Body of pancreas (tissue), 4 donors: ENCODE data around the gene HCLS1. TPM values are rescaled to one million over a fixed set of nuclear protein-coding genes. Genes with fewer than 3 reads are reported as not detected.

Experiments
- ATAC-seq: fragments of 150-250 bp; one replicate; pipeline ENCODE4 v1.9.1; 2016
- DNase-seq, 4 donors: peaks; one replicate each; pipeline ENCODE4 v3.0.0-alpha.2; 2019
- H3K27ac ChIP-seq, 4 donors: fragments of 200-600 bp; sonication (generic); 1 replicate in 3 of 4; 2 replicates in 1 of 4; pipeline versions ENCODE4 v1.5.1 to v1.6.1; 2016 to 2019; ENCODE audit warnings: mild to moderate bottlenecking in 1 of 4, mixed read lengths in 1 of 4, moderate library complexity in 1 of 4
- H3K27me3 ChIP-seq, 2 donors: fragments of 200-600 bp; sonication (generic); one replicate each; pipeline ENCODE4 v1.6.0; 2016; ENCODE audit warnings: mild to moderate bottlenecking in 1 of 2
- H3K36me3 ChIP-seq, 2 donors: fragments of 200-600 bp; sonication (generic); replicated peaks in 1 of 2; 2 replicates each; pipeline ENCODE4 v1.5.1; 2016; ENCODE audit warnings: low read depth in 2 of 2; ENCODE audit not compliant: insufficient read depth in 1 of 2
- H3K4me1 ChIP-seq: fragments of 200-600 bp; sonication (generic); one replicate; pipeline ENCODE4 v1.6.0; 2016
- H3K4me3 ChIP-seq, 2 donors: fragments of 200-600 bp; sonication (generic); 1 replicate in 1 of 2; 2 replicates in 1 of 2; pipeline ENCODE4 v1.5.1; 2016 to 2019
- H3K9me3 ChIP-seq, 3 donors: fragments of 200-600 bp; sonication (generic); 1 replicate in 2 of 3; 2 replicates in 1 of 3; pipeline ENCODE4 v1.5.1; 2016
- CTCF ChIP-seq, 7 experiments: fragments of 450-650 bp in 4 of 7; fragments of 200-600 bp in 3 of 7; sonication (generic) in 3 of 7; IDR thresholded peaks; one replicate each; pipeline ENCODE4 v1.5.1; 2016 to 2019; ENCODE audit warnings: antibody characterized with exemption in 7 of 7
- POLR2A ChIP-seq, 3 donors: fragments of 450-650 bp; IDR thresholded peaks; one replicate each; pipeline ENCODE4 v1.6.1; 2016; ENCODE audit warnings: antibody characterized with exemption in 3 of 3, mild to moderate bottlenecking in 2 of 3
- WGBS, 2 donors: methylation state at CpG; one replicate each; pipeline ENCODE4 v1.1.5; 2017; 5-methylcytosine and 5-hydroxymethylcytosine counted together
- intact Hi-C: fragments of 100-400 bp; cut with DNase I; formaldehyde crosslinking; loops from one replicate; pipeline ENCODE4 v1.15.1; 2023
- total RNA-seq, 2 donors: library from RNA; depleted of rRNA; stranded (reverse); fragments of >200 nt; gene quantifications; one replicate each; pipeline ENCODE4 v1.1.0, GENCODE V29; 2016

HCLS1 gene
- total RNA-seq, 2 donors from 2014 or later: 12.2 to 17.1 TPM

- H3K9me3 ChIP-seq: no peaks in the 10 kb centered on the region
- intact Hi-C loops: no loop called here
- no peaks in the 10 kb centered on the region for H3K36me3 ChIP-seq
- H3K27me3 ChIP-seq: no peaks in the 10 kb centered on the region
- DNase-seq (no peak), ATAC-seq (no peak)
- 87 to 89% methylated on average over 2 of the region's 2 CpGs for WGBS, 2 donors
- TF ChIP-seq CTCF (IDR thresholded peaks at IDR 0.05) (no peak), POLR2A (IDR thresholded peaks at IDR 0.05) (no peak)
- H3K4me3 ChIP-seq: no peak overlapping the region
- H3K27ac ChIP-seq: no peak overlapping the region
- no peaks in the 10 kb centered on the region for H3K4me1 ChIP-seq
Measured at GRCh38 chr3:121641127-121641526, 19.6 kb downstream of the HCLS1 start.

- intact Hi-C loops: no loop called here
- Histone ChIP-seq H3K4me3 (no peak overlapping the region), H3K4me1 (no peaks in the 10 kb centered on the region), H3K36me3 (no peaks in the 10 kb centered on the region), H3K27ac (no peak overlapping the region), H3K27me3 (no peaks in the 10 kb centered on the region), H3K9me3 (no peaks in the 10 kb centered on the region)
- WGBS, 2 donors: 93 to 94% methylated on average over 1 of the region's 1 CpG
- no peak for TF ChIP-seq POLR2A (IDR thresholded peaks at IDR 0.05)
- no peak for TF ChIP-seq CTCF (IDR thresholded peaks at IDR 0.05)
- no peak for DNase-seq
- no peak for ATAC-seq
Measured at GRCh38 chr3:121637922-121638321, 22.8 kb downstream of the HCLS1 start.

- DNase-seq: no peak
- 81 to 89% methylated on average over 1 of the region's 1 CpG for WGBS, 2 donors
- intact Hi-C loops: no loop called here
Measured at GRCh38 chr3:121630355-121630754, 30.3 kb downstream of the HCLS1 start.

GRCh38 chr3:121629601-121630000 is 31.1 kb downstream of the HCLS1 start:
- Histone ChIP-seq H3K4me1 (no peaks in the 10 kb centered on the region), H3K27me3 (no peaks in the 10 kb centered on the region), H3K9me3 (no peaks in the 10 kb centered on the region), H3K27ac (no peak overlapping the region), H3K4me3 (no peak overlapping the region), H3K36me3 (no peaks in the 10 kb centered on the region)
- ATAC-seq (no peak), DNase-seq (no peak)
- intact Hi-C loops: no loop called here
- TF ChIP-seq POLR2A (IDR thresholded peaks at IDR 0.05) (no peak), CTCF (IDR thresholded peaks at IDR 0.05) (no peak)
- 87% methylated on average over 6 of the region's 6 CpGs for WGBS, 2 donors

More at GRCh38 chr3:121630355-121630754, 30.3 kb downstream of the HCLS1 start:
- H3K36me3 ChIP-seq: no peaks in the 10 kb centered on the region
- H3K27me3 ChIP-seq: no peaks in the 10 kb centered on the region
- H3K9me3 ChIP-seq: no peaks in the 10 kb centered on the region
- no peak overlapping the region for H3K4me3 ChIP-seq
- ATAC-seq: no peak
- no peak overlapping the region for H3K27ac ChIP-seq
- TF ChIP-seq POLR2A (IDR thresholded peaks at IDR 0.05): no peak
- no peak for TF ChIP-seq CTCF (IDR thresholded peaks at IDR 0.05)
- no peaks in the 10 kb centered on the region for H3K4me1 ChIP-seq

- Histone ChIP-seq H3K36me3 (no peaks in the 10 kb centered on the region), H3K4me1 (no peaks in the 10 kb centered on the region), H3K4me3 (no peak overlapping the region), H3K9me3 (no peaks in the 10 kb centered on the region), H3K27ac (no peak overlapping the region), H3K27me3 (no peaks in the 10 kb centered on the region)
- DNase-seq (no peak), ATAC-seq (no peak)
- WGBS, 2 donors: 59 to 65% methylated on average over 3 of the region's 3 CpGs
- intact Hi-C loops: no loop called here
- TF ChIP-seq CTCF (IDR thresholded peaks at IDR 0.05): no peak
- no peak for TF ChIP-seq POLR2A (IDR thresholded peaks at IDR 0.05)
Measured at GRCh38 chr3:121627622-121628021, 33.1 kb downstream of the HCLS1 start.
